Activated CD4-positive, alpha-beta T cell treated with anti-CD3 and anti-CD28 coated beads for 4 hours (primary cell): Measurements from ENCODE around the gene ULK4.
"Not testable (repeated sequence)": the region's sequence is repeated elsewhere in the genome, so short reads cannot be mapped to it uniquely, and the experiment has no call there.

Experiments
- DNase-seq, 2 donors: peaks; one replicate each; pipeline ENCODE4 v3.0.0-alpha.2; 2020

Gene ULK4

GRCh38 chr3:41419809-41420208, 542.1 kb downstream of the ULK4 start:
- no peak for DNase-seq

- DNase-seq, result no peak
Measured at GRCh38 chr3:41418961-41419691, 542.8 kb downstream of the ULK4 start.

GRCh38 chr3:41417574-41417973, 544.3 kb downstream of the ULK4 start:
- no peak for DNase-seq

- DNase-seq, result no peak
Measured at GRCh38 chr3:41411065-41411464, 550.8 kb downstream of the ULK4 start.

- no peak for DNase-seq
Measured at GRCh38 chr3:41405466-41405865, 556.4 kb downstream of the ULK4 start.

GRCh38 chr3:41404582-41404981, 557.3 kb downstream of the ULK4 start:
- no peak for DNase-seq

GRCh38 chr3:41394896-41395295, 567.0 kb downstream of the ULK4 start:
- no peak for DNase-seq

- not testable (repeated sequence) for DNase-seq
Measured at GRCh38 chr3:41370765-41371535, 591.0 kb downstream of the ULK4 start.

GRCh38 chr3:41370307-41370706, 591.6 kb downstream of the ULK4 start:
- no peak for DNase-seq

- no peak for DNase-seq
Measured at GRCh38 chr3:41369838-41370237, 592.1 kb downstream of the ULK4 start.

GRCh38 chr3:41365973-41366372, 595.9 kb downstream of the ULK4 start:
- DNase-seq, result no peak

- DNase-seq, result no peak
Measured at GRCh38 chr3:41364736-41365135, 597.2 kb downstream of the ULK4 start.

GRCh38 chr3:41363830-41364523, 597.9 kb downstream of the ULK4 start:
- no peak for DNase-seq

GRCh38 chr3:41362638-41363559, 599.0 kb downstream of the ULK4 start:
- DNase-seq, result no peak

GRCh38 chr3:41357271-41357670, 604.6 kb downstream of the ULK4 start:
- DNase-seq, result no peak

- DNase-seq, result no peak
Measured at GRCh38 chr3:41356775-41357174, 605.1 kb downstream of the ULK4 start.

- DNase-seq, result no peak
Measured at GRCh38 chr3:41352510-41352909, 609.4 kb downstream of the ULK4 start.

- DNase-seq, result no peak
Measured at GRCh38 chr3:41350441-41350840, 611.5 kb downstream of the ULK4 start.

GRCh38 chr3:41348401-41348800, 613.5 kb downstream of the ULK4 start:
- no peak for DNase-seq

- no peak for DNase-seq
Measured at GRCh38 chr3:41346698-41347270, 615.1 kb downstream of the ULK4 start.

GRCh38 chr3:41345788-41346187, 616.1 kb downstream of the ULK4 start:
- no peak for DNase-seq

GRCh38 chr3:41339758-41340157, 622.1 kb downstream of the ULK4 start:
- no peak for DNase-seq
